GM19372 (cell line): Measurements from ENCODE around the gene TXNDC17.
"Not testable (repeated sequence)": the region's sequence is repeated elsewhere in the genome, so short reads cannot be mapped to it uniquely, and the experiment has no call there.

ENCODE experiments used
- ATAC-seq: cut with Tn5 transposase; IDR thresholded peaks from one replicate; pipeline ENCODE4 v1.9.1; 2021; ENCODE audit warnings: mild to moderate bottlenecking, low read depth, moderate library complexity; ENCODE audit not compliant: unreplicated experiment

The TXNDC17 gene

DNA sequence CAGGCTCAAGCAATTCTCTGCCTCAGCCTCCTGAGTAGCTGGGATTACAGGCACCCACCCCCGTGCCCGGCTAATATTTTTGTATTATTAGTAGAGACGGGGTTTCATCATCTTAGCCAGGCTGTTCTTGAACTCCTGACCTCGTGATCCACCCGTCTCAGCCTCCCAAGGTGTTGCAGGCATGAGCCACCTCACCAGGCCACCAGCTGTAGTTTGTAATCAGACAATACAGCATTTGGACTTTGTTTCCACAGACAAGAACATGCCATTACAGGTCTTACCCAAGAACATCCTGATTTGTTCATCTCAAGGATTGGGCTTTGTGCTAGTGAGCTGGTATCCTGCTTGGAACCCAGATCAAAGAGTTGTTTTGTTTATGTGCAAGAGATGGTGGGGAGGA, 40.8 kb downstream of the TXNDC17 start:
- ATAC-seq: no peak

GRCh38 chr17:6682339-6682738, 41.5 kb downstream of the TXNDC17 start:
- no peak for ATAC-seq

DNA sequence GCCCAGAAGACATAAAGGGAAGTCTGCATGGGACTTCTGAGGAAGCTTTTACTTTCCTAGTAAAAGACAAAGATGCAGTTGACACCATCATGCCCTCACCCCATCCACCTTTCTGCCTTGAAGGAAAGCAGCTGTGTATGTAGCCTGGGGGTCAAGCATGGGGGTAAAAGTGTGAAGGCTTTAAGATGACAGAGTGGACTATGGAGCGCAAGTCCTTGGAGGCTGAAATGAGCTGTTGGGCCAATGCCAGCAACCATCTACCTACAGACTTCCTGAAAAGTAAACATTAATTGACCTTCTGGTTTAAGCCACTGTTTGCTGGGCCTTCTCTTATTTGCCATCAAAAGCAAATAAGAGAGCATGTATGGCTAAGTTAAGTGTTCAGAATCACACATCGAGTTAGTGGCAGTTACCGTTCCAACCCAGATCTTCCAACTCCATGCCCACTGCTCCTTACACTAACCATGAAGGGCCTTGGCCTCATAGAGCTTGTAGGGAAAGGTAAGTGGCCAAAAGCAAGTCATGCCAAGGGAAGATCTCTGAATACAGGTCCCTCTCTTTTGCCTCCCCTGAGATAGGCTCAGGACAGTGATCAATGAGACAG, 42.3 kb downstream of the TXNDC17 start:
- no peak for ATAC-seq

GRCh38 chr17:6683730-6684459, 43.0 kb downstream of the TXNDC17 start:
- ATAC-seq: no peak

- no peak for ATAC-seq
Observed at GRCh38 chr17:6684460-6684783, 43.6 kb downstream of the TXNDC17 start.

- no peak for ATAC-seq
Observed at GRCh38 chr17:6684881-6685767, 44.3 kb downstream of the TXNDC17 start.

DNA sequence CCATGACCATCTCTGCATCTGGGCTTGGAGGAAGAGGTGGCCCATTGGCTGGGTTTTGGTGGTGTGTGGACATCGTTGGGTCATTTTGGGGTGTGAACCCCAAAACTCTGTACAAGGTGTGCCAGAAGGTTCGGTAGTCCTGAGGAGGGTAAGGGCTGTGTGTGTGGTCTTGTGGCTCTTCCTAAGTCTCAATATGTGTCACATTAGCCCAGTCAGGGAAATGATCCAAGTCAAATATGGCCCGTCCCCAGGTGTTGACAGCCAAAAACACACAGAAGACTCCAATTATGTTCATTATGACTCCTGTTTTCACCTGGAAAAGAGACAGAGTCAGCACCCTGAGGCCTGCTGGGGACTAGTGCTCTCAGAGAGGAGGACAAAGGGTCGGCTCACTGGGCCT, 45.2 kb downstream of the TXNDC17 start:
- no peak for ATAC-seq

DNA sequence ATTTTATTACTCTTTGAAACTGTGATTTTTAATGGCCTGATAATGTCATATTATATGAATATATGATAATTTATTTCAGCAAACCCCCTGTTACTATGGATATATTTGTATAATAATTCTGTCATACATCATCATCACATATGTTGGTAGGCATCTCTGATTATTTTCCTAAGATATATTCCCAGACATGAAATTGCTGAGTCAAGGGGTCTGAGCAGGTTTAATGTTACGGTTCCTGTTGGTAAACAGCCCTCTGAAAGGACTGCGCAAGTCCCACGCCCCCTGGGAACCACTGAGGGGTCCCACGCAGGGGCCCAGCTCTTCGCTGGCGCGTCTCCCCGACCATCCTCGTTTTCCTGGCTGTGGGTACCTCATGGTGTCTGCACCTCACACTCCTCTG, 48.1 kb downstream of the TXNDC17 start:
- ATAC-seq: no peak

DNA sequence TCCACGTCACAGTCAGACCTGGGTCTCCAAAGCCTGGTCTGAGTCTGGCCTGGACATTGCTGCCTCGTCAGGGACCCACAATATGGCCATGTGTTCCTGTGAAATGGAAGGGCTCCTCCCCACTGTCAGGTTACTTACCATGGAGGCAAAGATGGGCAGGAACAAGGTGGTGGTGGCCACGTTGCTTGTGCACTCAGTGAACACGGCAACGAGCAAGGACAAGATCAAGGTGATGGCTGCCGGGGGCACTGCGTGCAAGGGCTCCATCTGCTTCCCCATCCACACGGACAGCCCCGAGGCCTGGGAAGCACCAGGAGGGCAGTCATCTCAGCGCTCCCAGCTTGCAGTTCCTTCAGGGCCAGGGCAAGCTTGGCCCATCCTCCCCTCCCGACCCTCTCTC, 49.8 kb downstream of the TXNDC17 start:
- ATAC-seq: no peak

GRCh38 chr17:6691546-6691945, 50.7 kb downstream of the TXNDC17 start:
- no peak for ATAC-seq

DNA sequence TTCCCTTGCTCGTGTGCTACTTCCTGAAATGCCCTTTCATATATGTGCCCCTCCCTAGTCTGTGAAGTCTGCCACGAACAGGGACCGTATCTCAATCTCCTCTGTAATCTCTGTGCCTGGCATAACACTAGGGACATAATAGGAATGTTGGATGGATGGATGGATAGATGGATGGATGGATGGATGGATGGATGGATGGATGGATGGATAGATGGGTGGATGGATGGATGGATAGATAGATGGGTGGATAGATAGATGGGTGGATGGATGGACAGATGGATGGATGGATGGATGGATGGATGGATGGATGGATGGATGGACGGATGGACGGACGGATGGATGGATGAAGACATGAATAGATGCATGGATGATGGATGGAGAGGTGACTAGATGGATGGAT, 51.1 kb downstream of the TXNDC17 start:
- not testable (repeated sequence) for ATAC-seq
